GM21526 (cell line): Measurements from ENCODE around the gene SMC1A.
"Not testable (repeated sequence)": the region's sequence is repeated elsewhere in the genome, so short reads cannot be mapped to it uniquely, and the experiment has no call there.

Experiments used
- ATAC-seq: cut with Tn5 transposase; IDR thresholded peaks from one replicate; pipeline ENCODE4 v1.9.1; 2021; ENCODE audit warnings: moderate library complexity; ENCODE audit not compliant: unreplicated experiment, low FRiP score

The SMC1A gene

GRCh38 chrX:53429755-53430154 lies 7.3 kb upstream of the SMC1A start:
- no peak for ATAC-seq

GRCh38 chrX:53422861-53423306 lies 430 bp upstream of the SMC1A start, which contains the start of gene RIBC1:
RIBC1 (plus strand) TSS chrX:53422873; CDS start chrX:53426277, 3,404 bp downstream.
- ATAC-seq = no peak

- peak; percentile 25 for ATAC-seq
Observed at GRCh38 chrX:53421772-53422085, 725 bp downstream of the SMC1A start.

GRCh38 chrX:53421125-53421524 lies 1.3 kb downstream of the SMC1A start:
- no peak for ATAC-seq

GRCh38 chrX:53420351-53420750 lies 2.1 kb downstream of the SMC1A start:
- not testable (repeated sequence) for ATAC-seq

GRCh38 chrX:53412446-53412845 lies 10.0 kb downstream of the SMC1A start:
- no peak for ATAC-seq

- no peak for ATAC-seq
Observed at GRCh38 chrX:53403535-53403934, 18.9 kb downstream of the SMC1A start.

- no peak for ATAC-seq
Observed at GRCh38 chrX:53398216-53398615, 24.2 kb downstream of the SMC1A start.

- ATAC-seq = no peak
Observed at GRCh38 chrX:53395605-53396298, 26.7 kb downstream of the SMC1A start.

GRCh38 chrX:53383376-53384076 lies 38.9 kb downstream of the SMC1A start:
- no peak for ATAC-seq

- ATAC-seq = no peak
Observed at GRCh38 chrX:53379747-53380146, 42.7 kb downstream of the SMC1A start.

- ATAC-seq = no peak
Observed at GRCh38 chrX:53379008-53379710, 43.3 kb downstream of the SMC1A start.

GRCh38 chrX:53377464-53377863 lies 45.0 kb downstream of the SMC1A start:
- no peak for ATAC-seq

GRCh38 chrX:53376888-53377287 lies 45.6 kb downstream of the SMC1A start:
- no peak for ATAC-seq

GRCh38 chrX:53374923-53375322 lies 47.5 kb downstream of the SMC1A start:
- no peak for ATAC-seq

GRCh38 chrX:53374222-53374820 lies 48.1 kb downstream of the SMC1A start:
- no peak for ATAC-seq

- ATAC-seq = no peak
Observed at GRCh38 chrX:53373307-53373706, 49.1 kb downstream of the SMC1A start.

GRCh38 chrX:53366454-53366853 lies 56.0 kb downstream of the SMC1A start:
- ATAC-seq = not testable (repeated sequence)

- no peak for ATAC-seq
Observed at GRCh38 chrX:53362449-53362848, 60.0 kb downstream of the SMC1A start.

GRCh38 chrX:53357799-53358530 lies 64.5 kb downstream of the SMC1A start:
- ATAC-seq = no peak
